Panc1 (cell line): ENCODE results near the gene GABPB1.

Experiments used
- CTCF ChIP-seq: fragments of 450-650 bp; IDR thresholded peaks from 2 replicates; pipeline ENCODE4 v1.5.1; 2017; ENCODE audit warnings: mild to moderate bottlenecking
- POLR2AphosphoS5 ChIP-seq: IDR thresholded peaks from 2 replicates; pipeline ENCODE4 v1.6.1; 2012; ENCODE audit warnings: mild to moderate bottlenecking, low read depth, low read length, moderate library complexity
- REST ChIP-seq, 2 experiments: IDR thresholded peaks; 2 replicates each; pipeline ENCODE4 v1.6.1; 2011 to 2012; ENCODE audit warnings: low read depth in 2 of 2, control low read depth in 1 of 2, low read length in 1 of 2, mild to moderate bottlenecking in 1 of 2, moderate library complexity in 1 of 2; ENCODE audit not compliant: insufficient read depth in 1 of 2
- SIN3A ChIP-seq: IDR thresholded peaks from 2 replicates; pipeline ENCODE4 v1.6.1; 2012; ENCODE audit warnings: low read depth, mild to moderate bottlenecking, low read length, moderate library complexity, borderline replicate concordance; ENCODE audit not compliant: insufficient read depth
- TCF7L2 ChIP-seq: IDR thresholded peaks from 2 replicates; pipeline ENCODE4 v1.6.1; 2011; ENCODE audit warnings: mild to moderate bottlenecking, low read depth, low read length, inconsistent platforms

GRCh38 chr15:50231761-50232160 is 123.2 kb downstream of the GABPB1 start:
- TF ChIP-seq REST (IDR thresholded peaks at IDR 0.05; ENCODE audit: insufficient read depth in 1 of 2, low read depth in 2 of 2, low read length in 1 of 2), result no peak
- TF ChIP-seq CTCF, result no peak
- TF ChIP-seq POLR2AphosphoS5, result no peak
- no peak for TF ChIP-seq TCF7L2
- no peak for TF ChIP-seq SIN3A
